NCI-H128 (cell line): ENCODE data around the gene CDH13.

Experiments
- DNase-seq: peaks from one replicate; lab custom pipeline; 2025; ENCODE audit not compliant: unreplicated experiment; lab: John Stamatoyannopoulos, UW

The CDH13 gene

DNA sequence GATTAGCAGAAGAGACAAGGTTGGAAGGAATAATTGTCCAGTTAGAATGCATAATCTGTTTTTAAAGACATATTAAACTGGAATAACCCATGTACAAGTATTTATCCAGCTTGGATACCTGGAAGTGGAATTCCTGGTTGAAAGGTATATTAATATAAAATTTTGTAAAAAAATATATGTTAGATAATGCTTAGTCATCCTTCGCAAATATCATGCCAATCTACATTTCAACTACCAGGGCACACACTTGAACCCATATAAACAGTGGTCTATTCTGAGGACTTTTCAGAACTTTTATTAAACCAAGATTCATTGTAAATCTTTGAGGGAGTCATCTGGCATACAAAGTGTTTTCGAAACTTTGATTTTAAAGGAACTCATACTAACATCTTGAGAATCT is 911.9 kb downstream of the CDH13 start:
- no peak for DNase-seq

DNA sequence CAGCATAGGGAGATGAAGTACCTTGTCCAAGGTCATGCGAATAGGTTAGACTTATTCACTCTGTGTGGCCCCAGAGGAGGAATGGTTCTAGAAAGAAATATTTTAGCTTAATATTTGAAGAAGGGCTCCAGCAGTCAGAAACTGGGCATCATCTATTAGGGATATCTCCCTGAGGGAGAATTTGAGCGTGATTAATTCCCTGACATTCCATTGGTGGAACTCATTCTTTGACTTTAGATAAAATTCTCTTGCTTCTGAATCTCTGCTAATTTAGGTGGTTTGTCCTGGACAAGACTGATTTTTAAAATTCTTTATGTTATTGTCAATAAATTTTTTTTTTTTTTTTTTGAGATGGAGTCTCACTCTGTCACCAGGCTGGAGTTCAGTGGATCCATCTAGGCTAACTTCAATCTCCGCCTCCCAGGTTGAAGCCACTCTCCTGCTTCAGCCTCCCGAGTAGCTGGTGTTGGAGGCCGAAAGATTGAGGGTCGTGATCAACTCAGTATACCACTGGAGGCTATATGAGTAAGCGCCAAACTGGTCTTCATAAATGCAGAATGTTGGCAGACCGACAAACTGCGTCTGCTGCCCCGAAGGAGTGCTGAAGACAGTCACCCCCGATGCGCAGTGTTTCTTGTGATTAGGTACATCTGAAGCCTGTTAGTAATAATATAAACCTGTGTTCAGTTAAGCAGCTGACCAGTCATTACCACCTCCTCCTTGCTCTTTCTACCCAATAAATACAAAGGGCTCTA is 913.1 kb downstream of the CDH13 start:
- no peak for DNase-seq

- no peak for DNase-seq
These were observed 914.5 kb downstream of the CDH13 start for GRCh38 chr16:83541231-83541630.

- DNase-seq = no peak
These were observed 915.7 kb downstream of the CDH13 start for GRCh38 chr16:83542491-83542890.

GRCh38 chr16:83549316-83550182 is 922.8 kb downstream of the CDH13 start:
- no peak for DNase-seq

DNA sequence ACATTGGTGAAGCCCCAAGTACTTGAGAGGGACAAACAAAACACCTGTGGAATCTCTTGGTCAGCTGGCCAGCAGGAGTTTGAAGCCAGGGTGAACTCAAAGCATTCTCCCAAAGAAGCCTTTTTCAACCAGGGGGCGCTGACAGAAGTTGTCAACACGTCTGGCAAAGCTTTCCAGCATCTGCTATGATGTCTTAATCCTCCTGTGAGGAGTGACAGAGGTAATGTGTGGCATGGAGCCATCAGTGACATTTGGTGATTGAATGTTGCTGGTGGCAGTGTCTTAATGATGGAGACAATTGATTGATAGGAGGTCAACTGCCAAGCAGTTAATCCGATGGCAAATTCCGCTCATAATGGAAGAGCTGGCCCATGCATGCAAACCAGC is 923.4 kb downstream of the CDH13 start:
- DNase-seq = no peak

DNA sequence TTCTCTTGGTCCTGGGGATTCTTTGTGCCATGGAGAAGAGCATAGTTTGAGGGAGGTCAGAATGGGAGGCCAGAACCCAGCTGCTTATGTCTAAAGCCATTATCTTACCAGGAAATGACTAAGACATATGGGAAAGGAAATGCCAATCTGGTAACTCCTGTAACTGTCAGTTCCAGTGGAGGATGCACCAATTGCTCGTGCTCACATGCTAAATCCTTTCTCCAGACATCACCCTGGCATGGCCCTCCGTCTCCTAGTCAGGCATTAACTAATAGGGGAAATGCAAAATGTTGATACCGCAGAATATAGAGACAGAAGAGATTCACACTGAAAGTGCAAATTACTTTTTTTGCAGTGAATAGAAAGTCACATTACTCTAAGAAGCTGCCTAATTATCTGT is 925.5 kb downstream of the CDH13 start:
- no peak for DNase-seq

GRCh38 chr16:83552930-83553329 is 926.2 kb downstream of the CDH13 start:
- no peak for DNase-seq

DNA sequence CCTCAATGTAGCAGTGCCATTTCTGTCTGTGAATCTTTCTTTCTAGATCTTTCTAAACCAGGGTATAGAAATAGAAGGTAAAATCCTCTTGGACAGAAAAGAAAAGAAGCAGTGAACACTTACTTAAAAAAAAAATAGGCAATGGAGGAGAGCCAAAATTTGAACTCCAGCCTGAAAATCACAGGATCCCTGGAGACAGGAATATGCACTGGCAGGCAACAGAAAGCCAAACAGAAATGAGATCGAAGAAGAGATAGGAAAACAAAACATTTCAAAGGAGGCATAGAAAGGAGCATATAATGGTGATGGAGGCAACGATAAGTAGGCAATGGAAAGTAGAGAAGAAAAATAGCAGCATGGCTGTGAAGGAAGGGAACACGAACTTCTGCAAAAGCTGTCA is 927.3 kb downstream of the CDH13 start:
- no peak for DNase-seq

- no peak for DNase-seq
These were observed 927.8 kb downstream of the CDH13 start for GRCh38 chr16:83554540-83554939.

GRCh38 chr16:83561876-83562275 is 935.1 kb downstream of the CDH13 start:
- DNase-seq = no peak

GRCh38 chr16:83568345-83568744 is 941.6 kb downstream of the CDH13 start:
- DNase-seq = no peak

GRCh38 chr16:83574388-83574787 is 947.6 kb downstream of the CDH13 start:
- DNase-seq = no peak

GRCh38 chr16:83577078-83577745 is 950.4 kb downstream of the CDH13 start:
- no peak for DNase-seq

DNA sequence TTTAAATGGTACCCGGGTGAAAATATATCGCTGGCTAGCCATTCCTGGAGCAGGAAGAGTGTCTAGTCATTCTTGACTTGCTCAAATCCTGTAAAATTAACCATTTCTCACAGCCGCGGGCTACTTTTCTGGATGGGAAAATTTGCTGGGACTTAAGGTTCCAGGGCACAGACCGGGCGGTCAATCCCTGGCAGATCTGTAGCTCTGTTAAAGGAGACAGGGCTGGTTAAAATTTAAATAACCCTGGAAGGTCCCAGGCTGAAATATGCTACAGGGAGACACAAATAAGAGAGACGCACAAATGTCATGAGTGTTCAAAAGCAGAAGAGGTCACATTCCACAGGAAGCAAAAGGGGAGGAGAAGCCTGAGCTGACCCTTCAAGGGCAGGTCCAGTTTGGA is 951.4 kb downstream of the CDH13 start:
- DNase-seq = no peak

GRCh38 chr16:83579027-83579426 is 952.3 kb downstream of the CDH13 start:
- no peak for DNase-seq

GRCh38 chr16:83579436-83579835 is 952.7 kb downstream of the CDH13 start:
- DNase-seq = no peak

GRCh38 chr16:83581082-83581481 is 954.3 kb downstream of the CDH13 start:
- no peak for DNase-seq

DNA sequence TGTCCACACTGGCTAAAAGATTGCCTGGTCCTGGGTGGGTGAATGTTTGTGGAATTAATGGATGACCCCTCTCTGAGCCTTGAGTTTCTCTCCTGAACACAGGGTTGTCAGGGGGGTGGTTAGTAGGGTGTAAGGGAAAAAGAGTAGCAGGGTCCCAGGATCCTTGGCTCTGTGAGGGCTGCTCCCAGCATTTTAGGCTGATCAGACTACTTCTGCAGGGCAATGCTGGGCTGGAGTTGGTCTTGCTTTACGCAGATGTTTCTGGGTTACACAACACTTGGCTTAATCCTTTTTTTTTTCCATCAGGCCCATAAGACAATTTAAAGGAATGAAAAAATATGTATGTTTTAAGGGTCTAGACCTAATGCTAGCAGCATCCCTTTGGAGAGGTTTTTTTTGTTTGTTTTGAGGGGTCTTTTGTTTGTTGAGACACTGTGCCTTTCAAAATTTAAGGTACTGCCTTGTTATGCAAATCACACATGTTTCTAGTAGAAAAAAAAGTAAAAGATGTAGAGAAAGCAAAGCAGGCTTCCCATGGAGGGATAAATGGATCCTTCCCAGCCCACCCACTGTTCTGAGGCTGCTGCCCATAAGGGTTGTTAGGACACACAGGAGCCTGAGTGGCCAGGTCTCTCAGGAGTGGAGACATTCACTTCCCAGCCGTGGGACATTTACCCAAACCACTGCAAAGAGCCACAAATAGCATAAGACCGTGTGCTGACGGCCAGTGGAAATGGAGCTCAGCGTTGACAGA is 955.4 kb downstream of the CDH13 start:
- DNase-seq = no peak

DNA sequence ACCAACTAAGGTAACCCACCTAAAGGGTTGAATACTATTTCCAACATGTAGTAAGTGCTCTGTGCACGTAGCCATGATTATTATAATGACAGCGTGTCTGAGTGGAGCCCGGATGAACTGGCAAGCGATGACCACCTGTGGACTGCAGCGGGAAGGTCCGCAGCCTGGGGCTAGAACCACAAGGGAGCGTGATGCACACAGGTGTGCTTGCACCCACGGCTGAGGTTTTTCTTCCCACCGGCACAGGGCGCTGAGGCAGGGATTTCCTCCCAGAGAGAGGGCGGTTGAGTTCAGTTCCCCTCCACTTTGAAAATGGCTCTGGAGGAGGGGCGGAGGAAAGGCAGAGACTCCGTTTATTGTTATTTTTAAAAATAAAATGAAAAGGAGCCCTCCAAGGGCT is 959.3 kb downstream of the CDH13 start:
- DNase-seq = no peak
